Psoas muscle (tissue), 8 donors: ENCODE results near the gene STON1. TPM values are rescaled to one million over a fixed set of nuclear protein-coding genes. Genes with fewer than 3 reads are reported as not detected.

Source experiments
- ATAC-seq, 4 donors: fragments of 200-7000 bp; cut with Tn5 transposase; one replicate each; pipeline ENCODE4 v1.9.1; 2020; ENCODE audit warnings: moderate library complexity in 3 of 4, mild to moderate bottlenecking in 2 of 4
- DNase-seq, 2 donors: peaks; one replicate each; pipeline ENCODE4 v3.0.0-alpha.2; 2020
- H3K27ac ChIP-seq: fragments of 200-600 bp; one replicate; pipeline ENCODE4 v1.8.0; 2022
- H3K27me3 ChIP-seq, 3 donors: fragments of 200-600 bp in 1 of 3; one replicate each; pipeline versions ENCODE4 v1.6.1 to v1.8.0; 2013 to 2022; ENCODE audit warnings: low read length in 2 of 3, mild to moderate bottlenecking in 2 of 3, moderate library complexity in 1 of 3; ENCODE audit not compliant: insufficient read depth in 3 of 3
- H3K36me3 ChIP-seq, 2 donors: fragments of 200-600 bp in 1 of 2; one replicate each; pipeline versions ENCODE4 v1.6.1 to v1.8.0; 2013 to 2022; ENCODE audit warnings: low read depth in 1 of 2, mild to moderate bottlenecking in 1 of 2, moderate library complexity in 1 of 2; ENCODE audit not compliant: insufficient read depth in 1 of 2
- H3K4me1 ChIP-seq: fragments of 200-600 bp; one replicate; pipeline ENCODE4 v1.8.0; 2022
- H3K4me3 ChIP-seq: fragments of 200-600 bp; one replicate; pipeline ENCODE4 v1.8.0; 2022; ENCODE audit warnings: mild to moderate bottlenecking
- H3K9me3 ChIP-seq: fragments of 200-600 bp; one replicate; pipeline ENCODE4 v1.8.0; 2022
- WGBS, 3 donors: extraction: QIAGEN DNeasy Blood & Tissue Kit; methylation state at CpG; one replicate each; pipeline versions ENCODE4 v1.1.6 to v1.1.7; 2013; 5-methylcytosine and 5-hydroxymethylcytosine counted together
- intact Hi-C, 2 donors: fragments of 100-400 bp; cut with DNase I; formaldehyde crosslinking; loops; one replicate each; pipeline versions ENCODE4 v1.11.0 to v1.14.2; 2022
- polyA plus RNA-seq, 3 donors: library from polyadenylated mRNA; stranded (reverse); fragments of 200-250 nt; gene quantifications; one replicate each; pipeline ENCODE4 v1.2.3, GENCODE V29; 2013
- total RNA-seq, 4 donors: library from RNA; stranded (reverse); fragmentation: NEBNext Ultra II Directional in 2 of 4; extraction: Animal tissue kit (Norgen Biotek cat#: 25700) in 2 of 4; gene quantifications; one replicate each; pipeline versions ENCODE4 v1.2.1 to v1.2.4, GENCODE V29; 2021 to 2023
- TF ChIP-seq, protein P1 (sequence below): fragments of 200-600 bp; IDR thresholded peaks from one replicate; pipeline ENCODE4 v1.8.0; 2022; ENCODE audit warnings: antibody characterized with exemption
- donor health status: healthy with polysubstance abuse.
- donor health status: DM: no; HTN: no; CAD: no; lungs with moderate emphysema.
- donor health status: Bipolar disorder and iron deficiency.
- donor health status: healthy.
- donor health status: DM: yes; HTN: yes; CAD: no.
- donor health status: DM: no; HTN: no; CAD: no.
- donor health status: DM: no; HTN: no; CAD: no.
- donor health status: DM: yes; HTN: yes; CAD: no.

The STON1 gene
- total and polyA plus RNA-seq, 7 donors: 0.98 to 5.6 (median 1.8) TPM

DNA sequence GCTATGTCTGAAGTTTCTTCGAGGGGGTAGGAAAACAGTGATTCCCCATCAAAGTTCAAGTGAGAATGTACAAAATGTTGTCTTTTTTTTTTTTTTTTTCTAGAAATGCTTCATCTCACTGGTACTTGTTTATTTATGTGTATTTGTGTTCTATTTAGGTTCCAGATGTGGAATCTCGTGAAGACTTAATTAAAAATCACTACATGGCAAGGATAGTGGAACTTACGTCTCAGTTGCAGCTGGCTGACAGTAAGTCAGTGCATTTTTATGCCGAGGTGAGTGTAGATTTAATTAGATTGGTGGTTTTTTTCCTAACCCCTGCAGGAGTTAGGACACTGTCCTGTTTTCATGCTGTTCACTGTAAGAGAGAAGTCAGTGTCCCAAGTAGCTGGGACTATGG, 22.8 kb upstream of the STON1 start:
- H3K9me3 ChIP-seq: no peaks in the 10 kb centered on the region
- intact Hi-C loops: no loop called here
- H3K36me3 ChIP-seq: peaks cover 4 to 68% of the 10 kb centered on the region in 2 donors
- no peak overlapping the region for H3K4me3 ChIP-seq
- DNase-seq (no peak), ATAC-seq (no peak)
- TF ChIP-seq, protein P1, sequence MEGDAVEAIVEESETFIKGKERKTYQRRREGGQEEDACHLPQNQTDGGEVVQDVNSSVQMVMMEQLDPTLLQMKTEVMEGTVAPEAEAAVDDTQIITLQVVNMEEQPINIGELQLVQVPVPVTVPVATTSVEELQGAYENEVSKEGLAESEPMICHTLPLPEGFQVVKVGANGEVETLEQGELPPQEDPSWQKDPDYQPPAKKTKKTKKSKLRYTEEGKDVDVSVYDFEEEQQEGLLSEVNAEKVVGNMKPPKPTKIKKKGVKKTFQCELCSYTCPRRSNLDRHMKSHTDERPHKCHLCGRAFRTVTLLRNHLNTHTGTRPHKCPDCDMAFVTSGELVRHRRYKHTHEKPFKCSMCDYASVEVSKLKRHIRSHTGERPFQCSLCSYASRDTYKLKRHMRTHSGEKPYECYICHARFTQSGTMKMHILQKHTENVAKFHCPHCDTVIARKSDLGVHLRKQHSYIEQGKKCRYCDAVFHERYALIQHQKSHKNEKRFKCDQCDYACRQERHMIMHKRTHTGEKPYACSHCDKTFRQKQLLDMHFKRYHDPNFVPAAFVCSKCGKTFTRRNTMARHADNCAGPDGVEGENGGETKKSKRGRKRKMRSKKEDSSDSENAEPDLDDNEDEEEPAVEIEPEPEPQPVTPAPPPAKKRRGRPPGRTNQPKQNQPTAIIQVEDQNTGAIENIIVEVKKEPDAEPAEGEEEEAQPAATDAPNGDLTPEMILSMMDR: no peak
- H3K27me3 ChIP-seq: no peaks in the 10 kb centered on the region
- H3K4me1 ChIP-seq: no peaks in the 10 kb centered on the region
- no peak overlapping the region for H3K27ac ChIP-seq
- 91 to 95% (median 94%) methylated on average over 4 of the region's 4 CpGs for WGBS, 3 donors

DNA sequence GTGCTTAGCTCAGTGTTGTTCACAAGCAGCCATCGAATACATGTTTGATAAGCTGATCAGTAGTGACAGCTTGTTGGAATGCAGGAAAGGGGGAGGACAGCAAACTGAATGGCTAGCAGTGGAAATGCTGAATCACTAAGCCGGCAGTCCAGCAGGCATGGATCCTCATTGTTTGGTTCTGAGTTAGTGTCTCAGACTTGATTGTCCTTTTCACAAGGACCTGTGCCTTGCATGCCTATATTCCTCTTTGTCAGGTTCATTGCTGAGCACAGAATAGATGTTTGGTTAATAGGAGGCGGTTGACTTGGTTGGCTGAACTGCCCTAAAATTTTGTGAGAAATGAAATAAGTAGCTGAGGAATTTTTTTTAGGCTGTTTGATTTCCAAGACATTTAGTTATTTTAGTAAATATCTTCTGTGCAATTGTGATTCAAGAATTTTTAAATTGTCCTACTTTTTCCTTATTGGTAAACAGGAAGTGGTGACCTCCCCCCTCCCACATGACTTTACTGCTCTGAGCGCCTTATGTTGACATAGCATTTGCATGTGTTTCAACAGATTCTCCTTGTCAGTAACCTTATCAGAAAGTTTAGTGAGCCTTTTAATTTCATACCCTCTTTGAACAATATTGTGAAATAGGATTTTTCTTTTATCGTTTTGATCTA, 21.4 kb upstream of the STON1 start:
- ATAC-seq: no peak
- no peaks in the 10 kb centered on the region for H3K4me1 ChIP-seq
- intact Hi-C loops: no loop called here

DNA sequence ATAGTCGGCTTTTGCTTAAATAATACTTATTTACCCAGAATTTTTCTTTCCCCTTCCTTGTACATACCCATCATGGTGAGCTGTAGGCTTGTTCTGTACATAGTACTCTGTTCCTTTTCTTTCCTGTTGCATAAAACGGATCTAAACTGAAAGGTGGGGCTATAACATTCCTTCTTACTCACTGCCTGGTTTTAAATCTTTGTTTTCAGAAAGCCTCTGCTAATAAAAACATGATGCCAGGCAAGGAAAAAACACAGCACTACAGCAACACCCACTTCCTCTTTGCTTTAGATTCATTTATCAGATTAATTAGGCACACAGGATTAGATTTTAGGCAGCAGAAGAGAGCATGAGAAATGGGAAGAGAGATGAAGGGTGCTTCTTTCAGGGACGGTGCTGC, 19.6 kb upstream of the STON1 start:
- intact Hi-C loops: no loop called here
- no peaks in the 10 kb centered on the region for H3K4me1 ChIP-seq

More for the DNA sequence above, 21.4 kb upstream of the STON1 start:
- TF ChIP-seq, protein P1: no peak
- no peak overlapping the region for H3K4me3 ChIP-seq
- DNase-seq: no peak
- peak overlapping the region; percentile 14 for H3K27ac ChIP-seq
- no peaks in the 10 kb centered on the region for H3K9me3 ChIP-seq
- peaks cover 7 to 78% of the 10 kb centered on the region in 2 donors for H3K36me3 ChIP-seq
- 68 to 83% (median 72%) methylated on average over 5 of the region's 5 CpGs for WGBS, 3 donors
- H3K27me3 ChIP-seq: no peaks in the 10 kb centered on the region

DNA sequence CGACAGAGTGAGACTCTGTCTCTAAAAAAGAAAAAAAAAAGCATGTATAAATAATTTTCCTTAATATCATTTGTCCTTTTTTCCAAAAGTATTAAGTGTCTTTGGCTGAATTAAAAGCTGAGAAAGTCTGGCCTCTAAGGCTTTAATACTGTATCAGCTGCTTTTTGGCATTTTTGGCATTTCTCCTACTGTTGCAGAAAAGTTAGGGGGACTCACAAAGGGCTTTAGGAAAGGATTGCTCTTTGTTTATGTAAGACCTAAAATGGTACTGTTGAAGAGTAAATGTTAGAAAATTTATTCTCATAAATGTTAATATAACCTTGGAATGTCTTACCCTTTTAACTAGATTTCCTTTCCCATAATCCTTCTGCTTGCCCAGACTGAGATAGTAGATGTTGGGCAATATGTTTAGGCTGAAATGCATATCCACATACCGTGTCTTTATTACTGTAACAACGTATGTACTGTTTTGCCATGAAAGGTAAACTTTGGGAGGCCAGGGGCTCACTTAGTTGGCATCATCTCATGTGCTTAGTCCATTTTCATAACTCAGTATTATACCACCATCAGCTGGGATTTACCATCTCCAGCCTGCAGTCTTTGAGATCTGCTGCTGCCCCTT, 18.0 kb upstream of the STON1 start:
- Histone ChIP-seq H3K36me3 (peaks cover 7 to 83% of the 10 kb centered on the region in 2 donors), H3K4me3 (no peak overlapping the region), H3K27ac (no peak overlapping the region), H3K27me3 (no peaks in the 10 kb centered on the region), H3K9me3 (no peaks in the 10 kb centered on the region), H3K4me1 (no peaks in the 10 kb centered on the region)
- no peak for DNase-seq
- no peak for ATAC-seq
- WGBS, 3 donors: 66 to 68% (median 68%) methylated on average over 3 of the region's 3 CpGs
- intact Hi-C loops: no loop called here
- TF ChIP-seq, protein P1: no peak

More for the DNA sequence above, 19.6 kb upstream of the STON1 start:
- TF ChIP-seq, protein P1: no peak
- H3K36me3 ChIP-seq: peaks cover 7 to 81% of the 10 kb centered on the region in 2 donors
- no peaks in the 10 kb centered on the region for H3K9me3 ChIP-seq
- H3K27ac ChIP-seq: no peak overlapping the region
- WGBS, 3 donors: 55 to 66% (median 58%) methylated on average over 3 of the region's 3 CpGs
- H3K4me3 ChIP-seq: no peak overlapping the region
- ATAC-seq: no peak
- no peaks in the 10 kb centered on the region for H3K27me3 ChIP-seq
- DNase-seq: no peak
